Measurements from ENCODE around the gene AMOT.

The AMOT gene

DNA sequence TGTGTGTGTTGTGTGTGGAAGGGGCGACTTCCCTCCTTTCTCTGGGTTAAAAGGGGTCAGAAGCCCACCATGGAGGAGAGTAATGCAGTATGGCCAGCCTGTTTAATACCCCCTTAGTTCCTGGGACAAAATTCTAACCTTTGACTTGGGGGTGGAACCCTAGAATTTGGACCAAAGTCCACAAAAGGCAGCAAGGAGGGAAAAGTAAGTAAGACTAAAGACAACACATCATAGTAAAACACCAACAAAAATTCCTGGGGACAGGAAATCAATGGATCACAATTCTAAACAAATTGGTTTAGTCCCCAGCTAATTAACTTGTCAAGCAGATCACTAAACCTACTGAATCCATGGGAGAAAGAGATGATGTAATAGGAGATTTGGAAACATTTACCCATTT, 3.1 kb downstream of the AMOT start:
- DNase-seq (no peak), ATAC-seq (no peak)

DNA sequence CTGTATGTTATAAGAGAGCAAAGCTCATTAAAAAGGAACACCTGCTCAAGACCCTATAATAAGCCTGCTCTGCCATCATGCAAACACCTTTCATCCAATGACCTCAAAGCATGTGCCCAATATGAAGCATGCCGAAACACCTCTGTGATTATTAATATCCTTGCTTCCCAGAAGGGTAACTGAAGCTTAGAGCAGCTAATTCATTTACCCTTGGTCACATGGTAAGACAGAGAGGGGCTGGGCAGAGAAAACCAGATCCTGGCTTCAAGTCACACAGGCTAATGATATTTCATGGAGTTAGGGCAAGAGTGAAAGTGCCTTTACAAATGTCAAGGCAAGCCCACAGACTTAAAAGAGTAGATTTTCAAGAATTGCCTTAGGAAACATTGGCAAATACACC, 5.6 kb downstream of the AMOT start:
- ATAC-seq = no peak
- no peak for DNase-seq

DNA sequence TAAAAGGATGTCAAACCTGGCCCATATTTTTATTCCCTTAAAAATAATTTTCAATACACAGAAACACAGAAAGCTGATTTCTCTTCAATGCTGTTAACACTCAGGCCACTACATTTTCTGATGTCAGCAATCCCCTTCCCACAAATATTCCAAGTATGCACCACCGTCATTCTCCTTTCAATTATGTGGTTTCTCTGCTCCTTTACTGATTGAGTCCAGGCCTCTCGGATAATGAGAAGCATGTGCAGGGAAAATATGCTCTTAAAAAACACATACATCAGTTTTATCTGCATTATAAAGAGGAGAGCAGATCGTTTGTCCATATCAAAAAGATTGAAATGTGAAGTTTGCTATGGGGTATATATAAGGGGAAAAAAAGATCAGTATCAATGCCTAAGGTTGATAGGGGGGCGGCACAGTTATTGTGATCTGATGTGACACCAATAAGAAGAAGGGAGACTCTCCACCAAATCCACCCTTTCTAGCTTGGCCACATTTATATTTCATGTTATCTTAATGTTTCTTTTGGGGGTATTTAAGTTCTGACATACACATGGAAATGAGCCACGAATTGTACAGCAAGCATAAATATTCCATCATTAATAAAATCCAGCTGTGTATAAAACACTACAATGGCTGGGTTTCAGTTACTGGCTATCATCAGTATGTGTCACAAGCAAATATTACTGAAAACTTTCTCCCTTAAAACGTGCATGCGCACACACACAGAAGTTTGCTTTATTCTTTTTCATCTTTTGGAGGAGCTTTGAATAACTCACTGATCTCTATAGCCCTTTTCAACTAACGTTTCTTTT, 6.4 kb downstream of the AMOT start:
- DNase-seq = no peak
- no peak for ATAC-seq

DNA sequence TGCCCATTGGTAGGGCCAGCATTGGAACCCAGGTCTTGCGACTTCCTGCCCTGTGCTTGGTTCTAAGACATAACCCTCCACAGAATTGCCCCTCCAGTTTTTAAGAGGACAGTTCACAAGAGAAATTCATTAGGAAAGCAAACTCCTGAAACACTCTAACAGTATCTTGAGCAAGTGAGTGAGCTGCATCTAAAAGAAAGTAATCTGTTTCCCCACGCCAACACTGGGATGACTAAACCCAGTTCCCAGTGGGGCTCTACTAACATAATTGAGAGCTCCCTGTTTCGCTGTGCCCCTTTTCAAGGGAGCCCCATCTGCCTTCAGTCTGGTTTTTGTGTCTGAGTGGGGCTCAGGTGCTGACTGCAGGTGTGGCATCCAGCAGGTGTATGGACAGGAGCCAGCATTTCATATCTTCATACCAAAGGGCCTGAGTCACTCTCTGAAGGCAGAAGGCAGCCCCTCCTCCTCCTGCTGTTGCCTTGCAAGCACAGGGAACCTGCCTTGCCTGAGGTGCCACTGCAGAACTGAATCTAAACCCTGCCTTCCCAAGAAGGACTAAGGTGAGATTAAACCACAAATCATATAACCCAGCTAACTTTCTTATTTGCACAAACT, 8.0 kb downstream of the AMOT start:
- no peak for ATAC-seq
- DNase-seq = no peak

DNA sequence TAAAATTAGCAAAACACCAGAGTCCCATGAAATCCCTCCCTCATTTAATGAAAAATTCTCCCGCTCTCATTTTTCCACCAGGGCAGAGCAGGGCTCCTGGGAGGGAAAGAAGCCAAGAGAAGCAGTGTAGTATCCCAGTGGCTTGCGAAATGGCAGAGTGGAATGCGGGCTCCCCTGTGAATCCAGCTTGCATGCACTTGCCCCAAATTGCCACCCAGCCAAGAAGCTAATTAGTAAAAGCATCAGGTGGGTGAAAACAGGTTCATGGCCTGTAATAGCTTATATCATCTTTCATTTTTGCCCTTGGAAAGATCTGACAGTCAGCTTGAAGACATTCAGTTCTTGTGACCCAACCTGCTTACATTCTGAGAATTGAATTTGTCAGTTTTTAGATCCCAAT, 10.1 kb downstream of the AMOT start:
- ATAC-seq (no peak), DNase-seq (no peak)

DNA sequence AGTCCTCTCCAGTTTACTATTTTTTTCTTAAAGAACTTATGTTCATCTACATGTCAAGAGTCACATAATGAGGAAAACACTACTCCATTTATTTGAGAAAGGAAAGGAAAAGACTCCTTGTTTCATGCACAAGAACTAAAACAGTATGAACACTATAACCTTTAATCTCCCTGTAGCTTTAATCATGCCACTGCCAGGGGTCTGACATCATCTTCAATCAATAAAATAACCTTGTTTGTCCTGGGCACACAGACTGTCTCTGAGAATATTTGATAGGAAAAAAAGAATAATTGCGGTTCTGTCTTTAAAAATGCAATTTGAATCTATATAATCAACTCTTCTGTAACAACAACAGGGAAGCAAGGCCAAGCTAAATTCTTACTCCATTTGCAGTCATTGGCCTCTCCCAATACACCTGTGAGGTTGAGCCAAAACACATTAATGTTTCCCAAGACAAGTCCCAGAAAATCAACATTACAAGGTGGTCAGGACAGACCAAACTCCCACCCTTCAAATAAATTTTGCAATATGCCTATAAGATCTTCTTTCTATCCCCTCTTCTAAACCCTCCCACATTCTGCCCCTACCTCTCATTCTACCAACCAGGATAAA, 13.2 kb downstream of the AMOT start:
- ATAC-seq = no peak
- no peak for DNase-seq

DNA sequence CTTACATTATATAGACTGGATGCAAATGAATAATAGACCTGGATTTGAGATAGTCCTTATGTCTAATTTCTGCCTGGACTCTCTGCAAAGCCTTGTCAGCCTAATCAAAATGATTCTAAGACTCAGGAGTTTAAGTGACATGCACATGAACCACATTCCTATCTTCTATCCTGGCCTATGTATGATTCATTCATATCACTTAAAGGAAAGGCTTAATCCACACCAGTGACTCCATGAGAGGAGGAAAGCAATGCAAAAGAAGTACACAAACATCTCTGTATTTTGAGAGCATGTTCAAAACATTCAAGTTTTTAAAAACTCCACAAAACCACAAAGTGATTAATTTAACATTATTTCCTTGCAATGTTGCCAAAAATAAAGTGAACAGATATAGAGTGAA, 14.6 kb downstream of the AMOT start:
- DNase-seq = no peak
- ATAC-seq = no peak

DNA sequence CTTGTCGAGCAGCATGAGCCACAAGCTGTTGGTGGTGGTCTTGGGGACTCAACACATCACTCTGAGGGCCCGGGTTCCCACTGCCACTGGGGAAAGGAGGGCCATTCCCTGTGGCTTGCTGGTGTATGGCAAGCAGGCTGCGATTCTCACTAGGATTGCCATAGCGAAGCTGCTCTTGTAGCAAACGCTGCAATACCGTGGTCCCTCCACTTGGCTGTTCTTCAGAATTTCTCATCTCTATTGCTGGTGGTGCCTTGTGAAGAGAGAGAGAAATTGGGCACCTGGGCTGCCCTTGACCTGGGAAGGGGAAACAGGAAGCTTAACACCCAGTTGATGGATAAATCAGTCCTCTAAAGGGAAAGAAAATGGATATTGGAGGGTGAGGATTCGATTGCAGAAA, 17.7 kb downstream of the AMOT start:
- DNase-seq (no peak), ATAC-seq (no peak)

DNA sequence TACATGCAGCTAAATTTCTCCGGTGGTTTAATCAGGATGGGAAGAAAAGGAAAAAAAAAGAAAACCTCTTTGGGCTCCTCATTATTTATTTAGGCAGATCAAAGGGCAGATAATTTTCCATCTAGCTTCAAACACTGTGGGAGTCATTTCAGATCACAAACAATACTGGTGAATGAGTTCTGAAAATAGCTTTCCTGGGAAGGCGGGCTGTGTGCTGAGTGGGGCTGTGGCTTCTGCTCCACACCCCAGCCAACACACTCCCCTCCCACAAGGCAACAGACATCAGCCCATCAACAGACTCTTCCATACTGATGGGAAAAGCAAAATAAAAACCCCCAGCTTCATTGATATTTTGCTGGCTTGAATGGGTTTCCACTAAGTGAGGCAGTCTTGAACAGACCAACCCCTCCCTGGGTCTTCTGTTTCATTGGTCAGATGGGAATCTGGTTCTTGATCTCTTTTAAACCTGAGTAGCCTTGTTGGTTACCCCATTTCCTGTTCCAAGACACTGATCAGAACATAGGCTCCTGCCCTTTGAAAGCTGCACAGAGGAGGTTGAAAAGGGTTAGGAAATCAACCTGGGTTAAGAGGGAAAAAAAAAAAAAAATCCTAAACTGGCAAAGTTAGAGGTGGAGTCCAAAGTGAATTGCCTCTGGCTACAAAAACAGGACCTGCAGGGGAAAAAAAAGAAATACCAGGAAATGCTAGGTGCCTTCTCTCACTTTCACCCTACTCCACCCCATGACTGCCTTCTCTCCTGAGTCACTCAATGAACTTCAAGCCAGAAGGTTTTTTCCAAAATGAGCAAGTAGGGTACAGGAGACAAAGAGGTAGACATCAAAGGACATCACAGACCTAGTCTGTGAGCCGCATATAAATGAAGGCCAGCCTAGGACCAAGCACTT, 20.0 kb downstream of the AMOT start:
- no peak for DNase-seq
- peak; percentile 80 for ATAC-seq

DNA sequence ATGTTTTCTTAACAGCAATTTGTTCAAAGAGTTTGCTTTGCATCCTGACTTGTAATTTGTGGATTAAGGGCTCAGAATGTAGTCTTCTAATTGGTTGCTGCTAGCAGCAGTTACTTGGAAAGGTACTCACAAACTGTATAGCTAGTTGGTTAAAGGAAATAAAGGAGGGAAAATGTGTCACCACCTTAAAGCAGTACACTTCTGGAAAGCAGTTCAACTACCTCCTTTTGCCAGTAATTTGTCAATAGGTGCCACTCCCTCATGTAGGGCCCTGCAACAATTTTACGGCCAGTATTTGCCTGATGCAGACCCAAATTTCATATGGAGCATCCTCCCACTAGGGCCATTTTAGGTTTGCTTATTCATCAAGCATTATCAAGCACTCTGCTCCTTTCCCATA, 20.8 kb downstream of the AMOT start:
- DNase-seq = no peak
- no peak for ATAC-seq

DNA sequence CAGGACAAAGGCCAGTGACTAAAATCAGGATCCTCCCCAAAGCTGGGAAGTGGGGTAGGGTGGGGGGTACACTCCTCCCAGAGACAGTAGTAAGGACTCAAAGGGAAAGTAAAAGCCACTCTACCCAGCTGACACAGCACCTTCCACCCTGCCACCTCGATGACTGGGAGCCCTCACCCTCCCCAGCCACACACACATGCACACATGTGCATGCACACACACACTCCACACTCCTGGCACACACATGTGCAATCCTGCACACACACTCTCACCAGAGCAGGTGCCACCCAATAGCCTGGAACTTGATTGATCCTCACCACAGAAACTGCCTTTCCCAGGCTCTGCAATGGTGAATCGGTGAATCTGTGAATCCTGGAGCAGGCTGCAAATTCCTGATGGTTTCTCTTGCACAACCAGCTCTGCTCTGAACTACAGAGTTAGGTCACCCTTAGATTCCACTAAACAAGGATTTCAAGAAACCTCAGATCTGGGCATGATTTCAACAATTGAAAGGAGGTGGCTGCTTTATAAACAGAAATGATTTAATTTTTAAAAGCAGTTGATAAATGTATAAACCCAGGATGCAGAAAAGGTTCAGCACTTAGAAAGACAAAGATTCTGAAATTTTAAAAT, 21.5 kb downstream of the AMOT start:
- no peak for ATAC-seq
- no peak for DNase-seq

DNA sequence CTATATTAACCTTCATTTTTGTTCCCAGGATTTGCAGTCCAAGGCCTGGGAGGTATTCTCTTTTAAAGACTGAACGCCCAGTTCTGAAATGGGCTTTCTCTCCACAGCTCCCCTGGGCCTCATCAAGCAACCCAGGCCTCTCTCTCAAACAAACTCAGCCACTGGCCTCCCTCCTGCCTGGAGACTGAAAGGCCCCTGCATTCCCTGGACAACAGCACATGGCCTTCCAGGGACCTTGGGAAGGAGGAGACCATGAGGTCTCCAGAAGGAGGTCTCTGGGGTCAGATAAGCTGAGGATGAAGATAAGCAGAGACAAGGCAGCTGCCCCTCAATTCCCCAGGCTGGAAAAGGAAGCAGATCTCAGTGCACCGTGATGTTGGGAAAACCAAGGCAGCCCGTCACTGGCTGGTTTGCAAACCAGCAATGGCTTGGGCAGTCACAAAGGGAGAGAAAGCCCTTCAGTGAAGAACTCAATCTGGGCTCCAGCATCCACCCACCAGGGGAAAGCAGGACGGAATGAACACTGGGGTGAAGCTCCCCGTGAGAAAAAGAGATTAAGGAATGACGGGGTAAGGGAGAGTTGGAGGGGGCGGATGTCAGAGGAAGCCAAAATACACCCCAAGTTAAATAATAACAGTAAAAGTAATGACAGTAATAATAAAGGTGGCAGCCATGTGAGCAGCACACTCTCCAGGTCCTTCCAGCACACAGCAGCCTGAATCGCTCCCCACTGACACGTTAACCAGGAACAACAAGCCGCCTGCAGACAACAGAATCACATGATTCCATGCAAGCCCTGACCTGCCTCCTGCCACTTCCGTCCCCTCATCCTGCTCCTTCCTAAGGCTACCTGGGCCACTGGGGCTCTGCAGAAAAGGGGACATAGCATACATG, 22.3 kb downstream of the AMOT start:
- no peak for DNase-seq
- no peak for ATAC-seq

DNA sequence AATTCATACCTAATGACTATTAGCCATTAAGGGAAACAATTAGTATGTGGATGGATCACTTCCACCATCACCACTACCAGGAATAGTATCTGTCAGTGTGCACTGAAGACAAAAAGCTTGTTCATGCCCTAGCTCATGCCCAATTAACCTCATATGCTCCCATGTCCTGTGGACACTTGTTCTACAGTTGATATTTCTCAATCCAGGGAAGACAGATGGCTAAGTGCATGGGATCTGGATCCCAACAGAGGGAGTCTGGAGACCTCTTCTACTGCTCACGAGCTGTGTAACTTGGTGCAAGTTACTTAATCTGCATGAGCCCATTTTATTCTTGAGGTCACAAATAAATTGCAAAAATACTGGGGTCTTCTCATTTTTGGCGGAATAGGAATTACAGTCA, 23.7 kb downstream of the AMOT start:
- ATAC-seq = no peak
- DNase-seq = no peak

DNA sequence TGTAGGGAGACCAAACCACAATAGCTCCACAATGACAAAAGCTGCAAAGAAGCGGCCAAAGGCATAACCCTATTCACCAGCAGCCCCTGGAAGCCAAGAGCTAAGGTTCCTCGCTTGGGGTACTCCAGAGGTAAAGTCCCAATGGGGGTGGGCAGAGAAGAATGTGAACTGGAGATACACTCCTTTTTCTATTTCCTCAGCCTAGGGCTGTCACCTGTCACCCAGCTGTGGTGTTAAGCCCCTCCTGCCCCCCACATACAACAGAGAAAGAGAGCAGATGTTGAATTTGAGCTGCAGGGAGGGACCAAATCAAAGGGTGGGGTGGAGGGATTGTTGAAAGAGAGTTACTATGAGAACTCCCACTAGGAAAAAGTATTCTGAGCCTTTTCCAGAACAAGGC, 26.1 kb downstream of the AMOT start:
- ATAC-seq (no peak), DNase-seq (no peak)

DNA sequence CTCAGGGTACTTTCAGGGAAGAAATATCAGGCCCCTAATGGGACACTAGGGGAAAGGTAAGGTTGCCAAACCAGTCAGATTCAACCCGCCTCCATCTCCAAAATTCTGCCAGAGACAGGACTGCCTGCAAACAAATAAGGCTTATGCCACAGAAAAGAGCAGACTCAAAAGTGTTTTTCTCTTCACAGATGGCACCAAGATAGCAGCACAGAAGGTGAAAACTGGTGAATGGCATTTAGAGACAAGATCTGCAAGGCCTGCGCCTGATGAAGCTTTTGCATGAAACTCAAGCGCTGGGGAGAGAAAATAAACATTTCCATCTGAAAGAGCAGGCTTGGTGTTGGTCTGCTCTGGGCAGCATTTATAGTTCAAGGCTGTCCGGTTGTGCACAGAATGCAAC, 27.9 kb downstream of the AMOT start:
- DNase-seq = no peak
- ATAC-seq = no peak

DNA sequence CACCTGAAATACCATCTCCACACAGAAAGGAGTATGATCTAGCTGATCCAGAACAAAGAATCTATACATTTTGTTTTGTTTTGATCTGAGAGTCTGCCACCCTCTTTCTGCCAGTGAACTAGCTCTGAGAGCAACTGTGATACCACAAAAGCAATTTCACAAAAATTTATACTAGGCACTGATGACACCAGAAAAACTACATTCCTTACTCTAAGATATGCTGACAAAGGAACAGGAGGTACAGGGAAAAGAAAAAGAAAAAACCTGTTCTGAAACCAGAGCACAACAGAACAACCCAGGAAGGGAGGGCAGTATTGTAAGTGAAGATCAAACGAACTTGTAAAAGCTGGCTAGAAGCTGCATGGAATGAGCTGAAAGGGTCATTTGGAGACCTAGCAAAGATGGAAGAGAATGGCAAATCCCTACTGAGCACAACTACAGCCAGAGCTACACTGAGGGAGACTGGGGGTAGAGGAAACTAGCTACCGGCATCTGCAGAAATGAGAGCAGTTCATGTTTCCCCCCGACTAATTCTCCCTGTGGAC, 31.9 kb downstream of the AMOT start:
- ATAC-seq = no peak
- no peak for DNase-seq

DNA sequence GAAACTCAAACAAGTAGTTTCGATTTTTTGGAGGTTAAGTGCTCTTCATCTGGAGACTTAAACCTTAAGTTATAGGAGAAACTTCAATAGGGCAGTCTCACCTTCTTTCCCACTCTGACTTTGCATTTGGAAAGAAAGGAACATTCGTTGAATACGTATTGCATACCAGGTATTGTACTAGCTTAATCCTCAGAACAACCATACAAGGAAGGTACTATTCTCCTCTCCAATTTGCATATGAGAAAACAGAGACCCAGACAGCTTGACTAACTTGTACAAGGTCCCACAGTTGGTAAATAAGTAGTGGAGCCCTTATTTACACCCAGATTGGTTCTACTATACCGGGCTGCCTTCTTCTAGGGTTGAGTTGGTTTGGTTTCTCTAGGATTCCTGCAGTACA, 32.6 kb downstream of the AMOT start:
- DNase-seq (no peak), ATAC-seq (no peak)

DNA sequence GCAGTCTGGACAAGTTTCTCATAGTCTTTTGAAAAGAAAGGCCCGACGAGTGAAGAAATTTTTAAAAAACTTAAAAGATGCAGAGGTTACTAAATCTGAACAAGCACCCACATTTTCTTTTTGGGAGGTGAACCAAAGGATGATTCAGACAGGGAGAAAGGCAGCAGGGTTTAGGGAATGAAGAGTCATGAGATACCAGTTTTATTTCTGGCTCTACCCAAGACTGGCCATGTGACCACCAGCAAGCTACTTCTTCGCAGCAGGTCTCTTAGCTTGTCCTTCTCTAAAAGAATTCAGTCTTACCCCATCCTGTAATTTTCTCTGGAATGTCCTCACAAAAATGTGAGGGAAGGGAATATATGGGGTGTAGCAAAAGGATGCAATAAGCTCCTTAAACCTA, 37.6 kb downstream of the AMOT start:
- ATAC-seq = no peak
- no peak for DNase-seq

DNA sequence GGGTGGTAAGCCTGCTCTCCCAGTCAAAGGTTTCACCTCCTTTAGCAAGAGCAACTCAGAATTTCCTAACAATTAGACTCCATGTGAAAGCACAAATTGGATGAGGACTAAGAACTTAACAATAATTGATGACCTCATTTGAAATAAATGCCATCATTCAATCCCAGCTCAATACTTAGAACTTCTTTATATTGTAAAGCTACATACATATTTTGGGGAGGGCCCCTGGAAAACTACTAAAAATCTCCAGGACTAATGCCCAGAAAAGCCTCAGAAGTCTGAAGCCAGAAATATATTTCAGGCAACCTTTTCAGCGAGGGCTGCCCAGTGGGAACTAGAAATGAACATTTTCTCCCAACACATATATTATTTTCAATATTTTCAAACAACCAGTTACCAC, 38.1 kb downstream of the AMOT start:
- DNase-seq (no peak), ATAC-seq (no peak)

DNA sequence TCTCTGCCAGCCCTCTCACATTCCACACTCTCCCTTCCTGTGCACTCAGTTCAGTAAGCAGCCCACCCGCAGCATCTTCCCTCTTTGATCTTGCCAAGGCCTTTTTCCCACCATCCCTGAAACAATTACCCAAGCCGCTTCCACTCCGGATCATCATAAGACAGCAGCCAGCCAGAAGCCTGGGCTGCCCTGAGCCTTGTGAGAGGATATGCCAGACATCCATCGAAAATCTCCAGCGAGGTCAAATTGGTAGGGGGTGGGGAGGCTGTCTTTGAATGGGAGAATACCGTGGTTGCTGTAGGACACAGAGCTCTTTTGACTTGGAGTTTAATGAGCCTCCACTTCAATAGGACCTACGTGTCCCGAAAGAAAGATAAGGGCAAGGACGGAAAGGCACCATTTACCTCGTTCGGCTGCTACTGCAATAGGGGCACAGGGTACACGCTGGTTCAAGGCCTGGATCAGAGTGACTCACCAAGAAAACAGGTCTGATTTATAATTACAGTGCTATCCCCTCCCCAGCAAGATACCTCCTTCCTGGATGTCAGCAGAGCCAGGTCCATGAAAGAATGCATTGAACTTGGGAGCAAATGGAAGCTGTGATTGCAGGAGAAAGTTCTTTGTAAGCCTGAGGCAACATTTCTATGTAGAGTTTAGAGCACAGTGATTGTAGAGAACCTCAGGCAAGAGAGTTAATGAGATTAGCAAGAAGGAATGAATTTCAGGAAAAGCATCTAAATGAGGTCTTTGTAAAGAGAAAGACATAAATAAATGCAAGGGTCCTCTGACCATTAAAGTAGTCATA, 39.5 kb downstream of the AMOT start:
- ATAC-seq = no peak
- DNase-seq = no peak

Data from stimulated activated naive CD8-positive, alpha-beta T cell treated with anti-CD3 and anti-CD28 coated beads, Interleukin-15, Interleukin-2, amounts not matched to agents 100 U/mL and 50 U/mL, for 24 hours (primary cell).